VCaP (cell line): ENCODE measurements around the gene RNF121.
A peak's percentile ranks its signal among the peaks of the same experiment; 100 is the strongest.

Experiments used
- H3K27ac ChIP-seq: fragments of 450-650 bp; 2 replicates; pipeline ENCODE4 v1.5.1; 2017
- TF ChIP-seq, protein P1 (sequence below): fragments of 450-650 bp; conservative IDR thresholded peaks from 2 replicates; pipeline ENCODE4 v1.5.1; 2017; ENCODE audit warnings: mild to moderate bottlenecking, moderate library complexity

The RNF121 gene

DNA sequence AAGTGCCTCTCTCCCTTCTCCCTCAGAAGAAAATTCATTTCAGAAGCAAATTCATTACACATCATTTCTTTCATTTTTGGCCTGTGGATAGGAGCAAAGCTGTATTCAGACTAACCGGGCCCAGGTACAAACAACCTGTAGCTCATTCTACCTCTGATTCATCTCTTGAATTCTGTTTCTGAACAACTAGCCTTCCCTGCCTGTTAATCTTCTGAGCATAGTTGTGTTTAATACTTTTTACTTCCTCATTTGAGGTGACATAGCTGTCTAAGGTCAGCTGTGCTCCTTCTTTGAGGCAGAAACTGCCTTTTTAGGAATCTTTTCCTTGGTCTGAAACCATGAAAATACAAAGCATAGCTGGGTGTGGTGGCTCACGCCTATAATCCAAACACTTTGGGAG lies 57.3 kb downstream of the RNF121 start:
- H3K27ac ChIP-seq = no peak overlapping the region
- TF ChIP-seq, protein P1, sequence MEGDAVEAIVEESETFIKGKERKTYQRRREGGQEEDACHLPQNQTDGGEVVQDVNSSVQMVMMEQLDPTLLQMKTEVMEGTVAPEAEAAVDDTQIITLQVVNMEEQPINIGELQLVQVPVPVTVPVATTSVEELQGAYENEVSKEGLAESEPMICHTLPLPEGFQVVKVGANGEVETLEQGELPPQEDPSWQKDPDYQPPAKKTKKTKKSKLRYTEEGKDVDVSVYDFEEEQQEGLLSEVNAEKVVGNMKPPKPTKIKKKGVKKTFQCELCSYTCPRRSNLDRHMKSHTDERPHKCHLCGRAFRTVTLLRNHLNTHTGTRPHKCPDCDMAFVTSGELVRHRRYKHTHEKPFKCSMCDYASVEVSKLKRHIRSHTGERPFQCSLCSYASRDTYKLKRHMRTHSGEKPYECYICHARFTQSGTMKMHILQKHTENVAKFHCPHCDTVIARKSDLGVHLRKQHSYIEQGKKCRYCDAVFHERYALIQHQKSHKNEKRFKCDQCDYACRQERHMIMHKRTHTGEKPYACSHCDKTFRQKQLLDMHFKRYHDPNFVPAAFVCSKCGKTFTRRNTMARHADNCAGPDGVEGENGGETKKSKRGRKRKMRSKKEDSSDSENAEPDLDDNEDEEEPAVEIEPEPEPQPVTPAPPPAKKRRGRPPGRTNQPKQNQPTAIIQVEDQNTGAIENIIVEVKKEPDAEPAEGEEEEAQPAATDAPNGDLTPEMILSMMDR = no peak

DNA sequence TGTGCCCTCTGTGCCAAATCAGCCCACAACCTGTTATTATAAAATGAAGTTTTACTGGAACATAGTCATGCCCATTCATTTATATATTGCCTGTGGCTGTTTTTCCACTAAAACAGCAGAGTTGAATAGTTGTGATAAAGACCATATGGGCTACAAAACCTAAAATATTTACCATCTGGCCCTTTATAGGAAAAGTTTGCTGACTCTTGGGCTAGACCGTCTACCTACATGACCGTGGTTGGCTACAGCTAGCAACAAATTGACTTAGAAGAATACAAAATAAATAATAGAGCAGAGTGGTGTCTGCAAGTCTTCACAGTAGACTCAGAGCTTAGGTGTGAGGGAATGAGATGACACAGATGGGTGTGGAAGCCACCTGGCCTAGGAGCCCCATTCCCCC lies 58.7 kb downstream of the RNF121 start:
- no peak overlapping the region for H3K27ac ChIP-seq
- TF ChIP-seq, protein P1 = no peak

DNA sequence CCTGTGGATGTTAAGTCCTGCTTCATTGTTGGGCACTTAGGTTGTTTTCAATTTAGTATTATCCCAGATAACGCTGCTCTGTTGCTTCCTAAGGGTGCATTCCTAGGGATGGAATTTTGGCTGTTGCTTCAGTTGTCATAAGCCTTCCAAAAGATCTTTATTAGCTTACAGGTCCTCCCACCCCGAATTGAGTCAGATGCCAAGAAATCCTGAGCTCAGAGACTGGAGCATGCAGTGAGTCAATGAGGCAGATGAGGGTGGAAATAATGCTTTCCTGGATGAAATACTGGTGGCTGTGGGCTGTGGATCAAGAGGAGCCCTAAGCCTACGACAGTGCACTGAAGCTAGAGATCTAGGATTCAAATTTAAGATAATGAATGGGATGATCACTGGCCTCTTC lies 59.2 kb downstream of the RNF121 start:
- TF ChIP-seq, protein P1 = no peak
- H3K27ac ChIP-seq = no peak overlapping the region

DNA sequence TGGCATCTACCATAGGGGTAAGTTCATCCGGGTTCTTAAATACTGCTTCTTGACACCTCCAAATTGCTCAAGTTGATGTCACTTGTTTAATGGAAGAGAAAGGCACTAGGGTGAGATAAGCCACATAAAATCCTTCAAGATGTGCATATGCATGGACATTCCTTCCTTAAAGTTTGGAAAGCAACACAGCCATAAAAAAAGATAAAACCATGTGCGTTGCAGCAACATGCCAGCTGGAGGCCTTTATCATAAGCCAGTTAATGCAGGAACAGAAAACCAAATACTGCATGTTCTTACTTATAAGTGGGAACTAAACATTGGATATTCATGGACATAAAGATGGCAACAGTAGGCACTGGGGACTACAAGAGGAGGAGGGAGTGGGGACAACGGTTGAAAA lies 61.9 kb downstream of the RNF121 start:
- no peak overlapping the region for H3K27ac ChIP-seq
- TF ChIP-seq, protein P1 = no peak

DNA sequence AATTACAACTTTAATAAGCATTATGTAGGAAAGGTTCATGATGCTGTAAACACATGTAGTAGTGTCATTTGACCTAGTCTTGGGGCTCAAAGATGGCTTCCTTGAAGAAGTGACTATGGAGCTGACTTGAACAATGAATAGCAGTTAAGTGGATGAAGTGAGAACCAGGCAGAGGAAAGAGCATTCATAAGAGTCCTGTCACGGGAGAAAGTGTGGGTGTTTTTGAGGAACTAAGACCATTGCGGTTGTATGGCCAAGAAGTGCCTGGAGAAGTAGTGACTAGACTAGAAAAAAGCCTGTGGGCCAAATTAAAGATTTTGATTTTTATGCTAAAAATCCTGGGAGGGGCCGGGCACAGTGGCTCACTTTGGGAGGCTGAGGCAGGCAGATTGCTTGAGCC lies 62.6 kb downstream of the RNF121 start:
- H3K27ac ChIP-seq = no peak overlapping the region
- TF ChIP-seq, protein P1 = no peak

DNA sequence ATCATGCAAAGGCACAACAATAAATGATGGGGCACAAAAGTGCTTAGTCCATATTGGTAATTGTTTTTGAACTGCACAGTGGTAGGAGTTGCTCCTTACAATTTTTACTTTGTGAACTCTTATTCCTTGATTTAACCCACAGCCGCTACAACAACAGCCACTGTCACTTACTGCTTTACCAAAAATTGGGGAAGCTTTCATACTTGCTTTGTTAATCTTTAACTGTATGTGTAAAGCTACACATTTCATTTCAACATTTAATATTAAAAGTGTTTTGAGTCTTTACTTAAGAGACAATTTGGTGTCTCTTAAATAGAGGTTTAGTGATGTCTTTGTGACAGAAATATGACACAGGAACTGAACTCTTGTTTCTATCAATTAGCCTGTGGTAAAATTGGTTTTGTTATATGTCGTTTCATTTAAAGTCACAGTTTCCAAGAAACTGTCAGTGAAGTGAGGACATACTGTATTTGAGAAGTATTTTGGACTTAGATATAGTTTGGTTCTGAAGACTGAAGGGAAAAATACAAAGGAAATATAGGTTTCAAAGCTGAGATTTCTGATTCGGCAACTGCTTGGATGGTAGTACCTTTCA lies 63.4 kb downstream of the RNF121 start:
- H3K27ac ChIP-seq = no peak overlapping the region
- TF ChIP-seq, protein P1 = no peak

DNA sequence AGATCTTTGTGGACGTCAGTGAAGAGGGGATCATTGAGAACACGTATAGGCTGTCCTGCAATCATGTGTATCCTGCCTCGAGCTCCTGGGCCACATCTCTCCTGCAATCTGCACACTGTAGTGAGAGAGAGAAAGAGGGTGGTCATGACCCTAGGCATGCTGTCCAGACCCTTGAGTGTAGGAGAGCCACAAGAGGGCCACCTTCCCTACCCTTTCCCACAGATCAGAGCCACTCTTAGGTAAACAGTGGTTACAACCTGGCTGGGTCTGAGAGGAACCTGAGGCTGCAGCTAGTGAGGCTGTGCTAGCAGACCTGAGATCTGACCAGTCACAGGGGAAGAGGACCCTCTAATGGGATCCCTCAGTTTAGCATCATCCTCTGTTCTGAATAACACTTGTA lies 65.9 kb downstream of the RNF121 start:
- TF ChIP-seq, protein P1 = 0 out of 2 replicates have a peak, but pooled peaks have one; percentile 25

More for the DNA sequence above, 65.9 kb downstream of the RNF121 start:
- no peak overlapping the region for H3K27ac ChIP-seq
